Measurements from ENCODE around the gene RASA3.
"Not testable (repeated sequence)": the region's sequence is repeated elsewhere in the genome, so short reads cannot be mapped to it uniquely, and the experiment has no call there.

The RASA3 gene

DNA sequence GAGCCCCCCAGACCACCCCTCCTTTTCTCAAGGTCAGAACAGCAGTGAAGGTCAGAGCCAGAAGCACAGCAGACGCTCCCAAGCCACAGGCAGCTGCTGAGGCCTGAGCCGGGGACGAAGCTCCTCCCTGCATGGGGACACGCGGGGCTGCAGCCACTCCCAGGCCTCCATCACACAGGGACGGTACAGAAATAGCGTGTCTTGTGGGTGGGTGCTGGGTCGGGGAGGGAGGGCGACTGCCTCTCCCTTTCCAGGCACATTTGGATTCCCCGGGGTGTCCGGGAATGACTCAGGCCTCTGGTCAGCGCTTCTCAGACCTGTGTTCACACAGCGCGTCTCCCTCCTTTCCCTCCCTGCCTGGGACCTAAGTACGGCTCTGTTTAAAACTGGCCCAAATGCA lies 33.2 kb downstream of the RASA3 start:
- TF ChIP-seq, protein P1, sequence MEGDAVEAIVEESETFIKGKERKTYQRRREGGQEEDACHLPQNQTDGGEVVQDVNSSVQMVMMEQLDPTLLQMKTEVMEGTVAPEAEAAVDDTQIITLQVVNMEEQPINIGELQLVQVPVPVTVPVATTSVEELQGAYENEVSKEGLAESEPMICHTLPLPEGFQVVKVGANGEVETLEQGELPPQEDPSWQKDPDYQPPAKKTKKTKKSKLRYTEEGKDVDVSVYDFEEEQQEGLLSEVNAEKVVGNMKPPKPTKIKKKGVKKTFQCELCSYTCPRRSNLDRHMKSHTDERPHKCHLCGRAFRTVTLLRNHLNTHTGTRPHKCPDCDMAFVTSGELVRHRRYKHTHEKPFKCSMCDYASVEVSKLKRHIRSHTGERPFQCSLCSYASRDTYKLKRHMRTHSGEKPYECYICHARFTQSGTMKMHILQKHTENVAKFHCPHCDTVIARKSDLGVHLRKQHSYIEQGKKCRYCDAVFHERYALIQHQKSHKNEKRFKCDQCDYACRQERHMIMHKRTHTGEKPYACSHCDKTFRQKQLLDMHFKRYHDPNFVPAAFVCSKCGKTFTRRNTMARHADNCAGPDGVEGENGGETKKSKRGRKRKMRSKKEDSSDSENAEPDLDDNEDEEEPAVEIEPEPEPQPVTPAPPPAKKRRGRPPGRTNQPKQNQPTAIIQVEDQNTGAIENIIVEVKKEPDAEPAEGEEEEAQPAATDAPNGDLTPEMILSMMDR (IDR thresholded peaks at IDR 0.05): no peak
- Mint-ChIP-seq H3K27ac (no peak overlapping the region), H3K9me3 (peaks cover 6% of the 10 kb centered on the region), H3K4me1 (peaks cover 33% of the 10 kb centered on the region), H3K36me3 (ENCODE audit: low read depth) (peaks cover 6% of the 10 kb centered on the region), H3K27me3 (ENCODE audit: low read depth, poor library complexity) (peaks cover 5% of the 10 kb centered on the region), H3K4me3 (no peak overlapping the region)
- DNase-seq: no peak

- not testable (repeated sequence) for DNase-seq; H3K27me3 Mint-ChIP-seq (ENCODE audit: low read depth, poor library complexity); H3K4me3 Mint-ChIP-seq; H3K27ac Mint-ChIP-seq
- Mint-ChIP-seq H3K9me3 (peaks cover 11% of the 10 kb centered on the region), H3K36me3 (ENCODE audit: low read depth) (peaks cover 11% of the 10 kb centered on the region), H3K4me1 (peaks cover 33% of the 10 kb centered on the region)
These were observed 33.8 kb downstream of the RASA3 start for GRCh38 chr13:114098689-114099056.

- H3K4me1 Mint-ChIP-seq: peaks cover 33% of the 10 kb centered on the region
- H3K9me3 Mint-ChIP-seq: peaks cover 17% of the 10 kb centered on the region
- no peak for DNase-seq
- H3K36me3 Mint-ChIP-seq (ENCODE audit: low read depth): peaks cover 17% of the 10 kb centered on the region
- peak overlapping the region; percentile 74 for H3K27ac Mint-ChIP-seq
- TF ChIP-seq, protein P1 (IDR thresholded peaks at IDR 0.05): no peak
- no peak overlapping the region for H3K4me3 Mint-ChIP-seq
- H3K27me3 Mint-ChIP-seq (ENCODE audit: low read depth, poor library complexity): peaks cover 13% of the 10 kb centered on the region
These were observed 34.3 kb downstream of the RASA3 start for GRCh38 chr13:114097893-114098688.

DNA sequence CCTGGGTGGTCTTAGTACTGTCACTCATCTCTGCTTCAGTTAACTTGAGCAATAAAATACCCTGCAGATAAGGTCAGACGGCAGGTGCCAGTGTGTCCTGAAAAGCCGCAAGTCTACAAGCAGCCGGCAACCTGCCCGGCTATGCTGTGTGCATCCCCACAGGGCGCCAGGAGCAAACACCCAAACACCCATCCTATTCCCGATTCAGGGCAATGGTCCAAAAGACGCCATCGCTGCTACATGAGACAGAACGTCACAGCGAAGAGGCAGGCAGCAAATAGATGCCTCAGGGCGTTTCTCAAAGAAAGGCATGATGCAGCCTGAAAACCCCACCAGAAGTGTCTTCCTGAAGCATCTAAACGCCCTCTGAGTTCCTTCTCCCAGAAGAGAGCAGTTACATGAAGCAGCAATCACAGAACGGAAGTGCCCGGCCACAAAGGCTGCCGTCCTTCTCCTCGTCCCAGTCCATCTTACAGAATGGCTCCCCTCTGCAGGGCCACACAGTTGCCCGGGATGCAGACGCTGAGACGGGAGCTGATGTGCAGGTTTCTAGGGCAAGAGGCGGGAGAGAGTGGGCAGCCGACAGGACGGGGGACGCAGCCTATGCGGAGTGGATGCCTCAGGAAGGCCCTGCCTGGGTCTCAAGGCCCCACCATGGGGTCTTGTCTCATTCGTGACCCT lies 35.1 kb downstream of the RASA3 start:
- Mint-ChIP-seq H3K27me3 (ENCODE audit: low read depth, poor library complexity) (peaks cover 20% of the 10 kb centered on the region), H3K9me3 (peaks cover 24% of the 10 kb centered on the region), H3K4me1 (peaks cover 33% of the 10 kb centered on the region), H3K36me3 (ENCODE audit: low read depth) (peaks cover 19% of the 10 kb centered on the region), H3K4me3 (no peak overlapping the region), H3K27ac (peak overlapping the region; percentile 74)
- TF ChIP-seq, protein P1 (IDR thresholded peaks at IDR 0.05): no peak
- DNase-seq: no peak

- Mint-ChIP-seq H3K4me3 (no peak overlapping the region), H3K27me3 (ENCODE audit: low read depth, poor library complexity) (peaks cover 26% of the 10 kb centered on the region), H3K36me3 (ENCODE audit: low read depth) (peaks cover 24% of the 10 kb centered on the region), H3K4me1 (peaks cover 33% of the 10 kb centered on the region), H3K27ac (no peak overlapping the region), H3K9me3 (peaks cover 30% of the 10 kb centered on the region)
- DNase-seq: no peak
- TF ChIP-seq, protein P1 (IDR thresholded peaks at IDR 0.05): no peak
These were observed 35.6 kb downstream of the RASA3 start for GRCh38 chr13:114096811-114097211.

- H3K9me3 Mint-ChIP-seq: peaks cover 37% of the 10 kb centered on the region
- peaks cover 33% of the 10 kb centered on the region for H3K4me1 Mint-ChIP-seq
- no peak overlapping the region for H3K27ac Mint-ChIP-seq
- no peak for DNase-seq
- H3K4me3 Mint-ChIP-seq: no peak overlapping the region
- H3K27me3 Mint-ChIP-seq (ENCODE audit: low read depth, poor library complexity): peaks cover 33% of the 10 kb centered on the region
- TF ChIP-seq, protein P1 (IDR thresholded peaks at IDR 0.05): no peak
- peaks cover 30% of the 10 kb centered on the region for H3K36me3 Mint-ChIP-seq (ENCODE audit: low read depth)
These were observed 36.4 kb downstream of the RASA3 start for GRCh38 chr13:114096031-114096485.
